Measurements from ENCODE around the gene TCP11L2. TPM values are rescaled to one million over a fixed set of nuclear protein-coding genes. Genes with fewer than 3 reads are reported as not detected.

TCP11L2 gene
- total and polyA plus RNA-seq, 2 of the 4 experiments (the other 2 are of a cell fraction): 7.3 to 32.8 TPM

GRCh38 chr12:106265116-106265515, 37.4 kb upstream of the TCP11L2 start:
- H4K8ac ChIP-seq (ENCODE audit: low read depth in 2 of 2, low read length in 2 of 2): no peak overlapping the region
- H2AK9ac ChIP-seq (replicated peaks; ENCODE audit: low read depth, low read length, poor library complexity): no peak overlapping the region
- H3K4me2 ChIP-seq (ENCODE audit: low read depth, low read length): no peak overlapping the region
- H2BK20ac ChIP-seq (ENCODE audit: low read depth, low read length): no peak overlapping the region
- no peak overlapping the region for H3K56ac ChIP-seq (ENCODE audit: extremely low read depth, insufficient read depth, low read length)
- H3K36me3 ChIP-seq (ENCODE audit: control insufficient read depth, insufficient read depth, low read length): no peaks in the 10 kb centered on the region
- H3K4ac ChIP-seq (ENCODE audit: low read depth, low read length): no peak overlapping the region
- CTCF ChIA-PET: no interaction called here
- dilution Hi-C loops (cut with HindIII; ENCODE audit: low sequenced_read_pairs, unreplicated experiment): no loop called here
- no peaks in the 10 kb centered on the region; the same call in 1 of the 2 replicates for H3K27me3 ChIP-seq (ENCODE audit: control insufficient read depth, insufficient read depth, low read length)
- H3K27ac ChIP-seq (ENCODE audit: insufficient read depth, low read length): no peak overlapping the region
- intact Hi-C loops (cut with micrococcal nuclease): no loop called here
- no peaks in the 10 kb centered on the region for H3K79me1 ChIP-seq (ENCODE audit: low read depth in 1 of 2, low read length in 2 of 2)
- no peak overlapping the region for H3K14ac ChIP-seq (replicated peaks; ENCODE audit: low read depth, low read length)
- no peaks in the 10 kb centered on the region for H3K9me1 ChIP-seq (ENCODE audit: insufficient read depth, low read length)
- BruUV-seq (replicated peaks): no TSS peak
- H2AFZ ChIP-seq (replicated peaks; ENCODE audit: low read length, poor library complexity): no peak overlapping the region
- no peak overlapping the region for H2AK5ac ChIP-seq (ENCODE audit: low read depth, low read length)
- no peak overlapping the region for H3K4me3 ChIP-seq (ENCODE audit: insufficient read depth, low read depth, low read length)
- no peak overlapping the region for H4K5ac ChIP-seq (ENCODE audit: low read depth, low read length)
- no peak overlapping the region for H2BK15ac ChIP-seq (ENCODE audit: low read depth, low read length)
- ATAC-seq (ENCODE audit: low read depth) (no peak), DNase-seq (no peak)
- no peak overlapping the region for H2BK120ac ChIP-seq (ENCODE audit: low read depth, low read length)
- in situ Hi-C loops (cut with MboI; ENCODE audit: low sequenced_read_pairs): no loop called here
- H2BK5ac ChIP-seq (ENCODE audit: low read depth, low read length, poor library complexity, severe bottlenecking): no peak overlapping the region
- no CpG with 5 or more reads among the region's 1 CpG for WGBS, 2 experiments (ENCODE audit: extremely low coverage in 2 of 2, insufficient read length in 1 of 2)
- POLR2A ChIA-PET (ENCODE audit: unreplicated experiment): no interaction called here
- no peak overlapping the region for H3K18ac ChIP-seq (ENCODE audit: low read depth, low read length)
- H4K91ac ChIP-seq (ENCODE audit: insufficient read depth, low read depth, low read length): no peak overlapping the region
- H4K20me1 ChIP-seq (ENCODE audit: insufficient read depth, low read length): no peaks in the 10 kb centered on the region
- H3K23ac ChIP-seq (ENCODE audit: low read depth, low read length): no peak overlapping the region
- no peak overlapping the region for H3K9ac ChIP-seq (ENCODE audit: low read depth, low read length)
- no peaks in the 10 kb centered on the region for H3K9me3 ChIP-seq (ENCODE audit: control insufficient read depth, insufficient read depth, low read length)
- TF ChIP-seq CHD1 (IDR thresholded peaks at IDR 0.05; ENCODE audit: low read depth, low read length): no peak
- TF ChIP-seq USF2 (IDR thresholded peaks at IDR 0.05; ENCODE audit: low read depth, low read length): no peak
- TF ChIP-seq FOS (IDR thresholded peaks at IDR 0.05; ENCODE audit: low read depth, low read length): no peak
- no peak for TF ChIP-seq ELK1 (IDR thresholded peaks at IDR 0.05; ENCODE audit: borderline replicate concordance, low read depth, low read length)
- no peak for TF ChIP-seq MXI1 (IDR thresholded peaks at IDR 0.05; ENCODE audit: borderline replicate concordance, low read depth, low read length)
- no peak for TF ChIP-seq POLR2A (IDR thresholded peaks at IDR 0.05; ENCODE audit: low read depth, low read length)
- no peaks in the 10 kb centered on the region for H3K4me1 ChIP-seq (ENCODE audit: control insufficient read depth, insufficient read depth, low read length)

All from IMR-90 (cell line).